Dendritic cell treated with granulocyte-macrophage colony-stimulating factor and Interleukin-4, amounts not matched to agents 40 ng/mL and 50 ng/mL, for 4 days (primary cell): ENCODE data around the gene KLHL9.
A peak's percentile ranks its signal among the peaks of the same experiment; 100 is the strongest.
"Not testable (repeated sequence)": the region's sequence is repeated elsewhere in the genome, so short reads cannot be mapped to it uniquely, and the experiment has no call there.

Source experiments
- H3K27ac Mint-ChIP-seq: one replicate; pipeline ENCODE4 v1.8.0; 2022; ENCODE audit warnings: mild to moderate bottlenecking, mixed read lengths
- H3K27me3 Mint-ChIP-seq: one replicate; pipeline ENCODE4 v1.8.0; 2022; ENCODE audit warnings: mild to moderate bottlenecking, mixed read lengths
- H3K36me3 Mint-ChIP-seq: one replicate; pipeline ENCODE4 v1.8.0; 2022; ENCODE audit warnings: low read depth, mixed read lengths
- H3K4me1 Mint-ChIP-seq: one replicate; pipeline ENCODE4 v1.8.0; 2022; ENCODE audit warnings: low read depth, mixed read lengths
- H3K4me3 Mint-ChIP-seq: one replicate; pipeline ENCODE4 v1.8.0; 2022; ENCODE audit warnings: mild to moderate bottlenecking, moderate library complexity, mixed read lengths
- H3K9me3 Mint-ChIP-seq: one replicate; pipeline ENCODE4 v1.8.0; 2022; ENCODE audit warnings: mixed read lengths
- intact Hi-C: fragments of 100-400 bp; cut with micrococcal nuclease; formaldehyde crosslinking; loops from one replicate; pipeline ENCODE4 v1.15.0; 2022

KLHL9 gene, protein sequence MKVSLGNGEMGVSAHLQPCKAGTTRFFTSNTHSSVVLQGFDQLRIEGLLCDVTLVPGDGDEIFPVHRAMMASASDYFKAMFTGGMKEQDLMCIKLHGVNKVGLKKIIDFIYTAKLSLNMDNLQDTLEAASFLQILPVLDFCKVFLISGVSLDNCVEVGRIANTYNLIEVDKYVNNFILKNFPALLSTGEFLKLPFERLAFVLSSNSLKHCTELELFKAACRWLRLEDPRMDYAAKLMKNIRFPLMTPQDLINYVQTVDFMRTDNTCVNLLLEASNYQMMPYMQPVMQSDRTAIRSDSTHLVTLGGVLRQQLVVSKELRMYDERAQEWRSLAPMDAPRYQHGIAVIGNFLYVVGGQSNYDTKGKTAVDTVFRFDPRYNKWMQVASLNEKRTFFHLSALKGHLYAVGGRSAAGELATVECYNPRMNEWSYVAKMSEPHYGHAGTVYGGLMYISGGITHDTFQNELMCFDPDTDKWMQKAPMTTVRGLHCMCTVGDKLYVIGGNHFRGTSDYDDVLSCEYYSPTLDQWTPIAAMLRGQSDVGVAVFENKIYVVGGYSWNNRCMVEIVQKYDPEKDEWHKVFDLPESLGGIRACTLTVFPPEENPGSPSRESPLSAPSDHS

DNA sequence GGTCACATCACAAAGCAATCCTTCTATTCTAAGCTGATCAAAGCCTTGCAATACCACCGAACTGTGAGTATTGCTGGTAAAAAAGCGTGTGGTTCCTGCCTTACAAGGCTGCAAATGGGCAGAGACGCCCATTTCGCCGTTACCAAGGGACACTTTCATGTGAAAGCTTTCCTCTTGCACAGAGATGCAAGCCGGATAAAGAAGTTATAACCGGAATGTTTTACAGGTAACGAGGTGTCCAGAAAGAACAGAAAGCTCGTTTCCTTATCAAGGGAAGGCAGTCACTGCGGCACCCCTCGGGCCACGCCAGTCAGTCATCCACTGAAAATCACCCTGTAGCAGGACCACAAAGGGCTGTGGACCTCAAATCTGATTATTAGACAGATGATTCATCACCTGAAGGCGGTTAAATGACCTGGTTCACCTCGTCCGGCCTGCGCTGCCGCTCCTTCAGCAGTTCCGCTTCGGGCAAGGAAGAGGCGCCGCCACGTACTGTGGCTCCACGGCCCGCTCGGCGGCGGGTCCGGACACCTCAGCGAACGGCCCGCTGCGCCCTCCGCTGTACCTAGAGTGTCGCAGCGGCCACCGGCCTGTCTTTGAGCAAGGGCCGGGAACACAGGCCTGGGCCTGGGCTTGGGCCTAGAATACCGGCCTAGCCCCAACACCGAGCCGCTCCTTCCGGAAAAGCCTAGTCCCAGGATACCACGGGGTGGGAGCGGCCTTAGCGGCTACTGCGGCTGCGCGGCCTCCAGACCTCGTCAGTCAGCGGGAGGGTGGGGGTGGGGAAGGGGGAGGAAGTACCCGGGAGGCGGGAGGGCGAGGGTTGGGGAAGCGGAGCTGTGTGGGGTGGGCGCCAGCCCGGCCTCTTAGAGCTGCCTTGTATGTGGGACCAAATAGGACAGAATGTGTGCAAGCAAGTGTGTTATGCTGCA is at the start of gene KLHL9:
TSS of gene KLHL9 (minus strand) at position 704 of the 932 bp plus-strand sequence. CDS start at position 159, 545 bp downstream.
- Mint-ChIP-seq H3K27ac (peak within 1 kb of the TSS; percentile 92), H3K27me3 (peaks cover 7% of the 10 kb centered on the region), H3K4me1 (peaks cover 25% of the 10 kb centered on the region), H3K36me3 (peaks cover 30% of the 10 kb centered on the region), H3K4me3 (peak within 1 kb of the TSS; percentile 77), H3K9me3 (no peaks in the 10 kb centered on the region)
- intact Hi-C loops = no loop called here

DNA sequence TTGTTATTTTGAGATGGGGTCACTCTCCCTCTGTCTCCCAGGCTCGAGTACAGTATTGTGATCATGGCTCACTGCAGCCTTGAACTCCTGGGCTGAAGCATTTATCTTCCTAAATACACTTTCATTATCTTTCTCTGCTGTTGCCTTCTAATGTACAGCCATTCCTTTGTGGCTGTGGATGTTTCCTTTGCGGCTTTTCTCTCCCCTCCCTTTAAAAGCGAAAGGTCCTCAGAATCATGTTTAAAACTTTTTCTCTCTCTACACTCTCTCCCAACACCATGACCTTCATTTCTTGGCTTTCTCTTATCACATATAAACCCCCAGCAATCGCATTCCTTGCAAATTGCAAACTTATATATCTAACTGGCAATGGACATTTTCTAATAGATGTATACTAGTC is 48.4 kb upstream of the KLHL9 start:
- Mint-ChIP-seq H3K4me1 (peaks cover 30% of the 10 kb centered on the region), H3K36me3 (no peaks in the 10 kb centered on the region), H3K27me3 (peaks cover 64% of the 10 kb centered on the region), H3K9me3 (no peaks in the 10 kb centered on the region), H3K4me3 (no peak overlapping the region), H3K27ac (no peak overlapping the region)
- intact Hi-C loops = loop anchor here (5.0 kb wide), 1 partner anchor 49 kb away; no protein-coding TSS in a partner anchor

DNA sequence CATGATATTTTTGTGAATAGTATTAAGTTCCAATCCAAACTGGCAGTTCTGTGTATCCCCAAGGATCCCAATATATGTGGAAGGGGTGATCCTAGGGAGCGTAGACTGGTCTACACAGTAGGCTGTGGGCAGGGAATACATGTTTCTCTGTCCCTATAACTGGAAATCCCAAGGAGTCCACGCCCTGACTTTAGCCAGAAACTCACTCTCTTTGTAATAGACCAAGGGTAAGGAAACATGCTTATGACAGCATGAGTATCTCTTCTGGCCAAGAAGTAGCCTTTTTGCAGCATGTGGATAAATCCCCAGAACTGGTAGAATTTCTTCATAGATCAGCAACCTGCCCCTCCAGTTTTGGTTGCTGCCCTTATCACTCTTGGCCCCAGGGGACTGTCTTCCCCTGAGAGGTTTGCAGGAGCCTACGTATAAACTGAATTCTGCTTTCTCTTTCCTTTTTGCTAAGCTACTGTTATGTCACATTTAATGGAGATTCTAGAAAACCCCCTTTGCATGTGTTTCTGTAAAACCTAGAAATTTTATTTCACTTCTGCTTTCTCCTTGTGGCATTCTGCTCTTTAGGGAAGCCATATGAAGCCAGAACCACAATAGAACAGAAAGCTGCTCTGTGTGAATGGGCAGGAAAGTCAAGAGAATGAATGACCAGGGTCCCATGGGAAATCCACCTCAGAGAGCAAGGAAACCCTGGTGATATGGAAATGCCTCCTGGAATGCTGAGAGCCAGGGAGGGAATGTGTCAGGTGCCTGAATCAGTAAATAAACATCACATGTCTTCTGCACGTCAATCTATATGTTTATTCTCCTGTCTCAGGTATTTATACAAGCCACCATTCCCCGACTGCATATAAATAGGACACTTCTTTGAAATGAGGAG is 46.5 kb upstream of the KLHL9 start:
- Mint-ChIP-seq H3K36me3 (no peaks in the 10 kb centered on the region), H3K27ac (no peak overlapping the region), H3K4me1 (peaks cover 30% of the 10 kb centered on the region), H3K9me3 (no peaks in the 10 kb centered on the region), H3K4me3 (peak overlapping the region; percentile 48), H3K27me3 (peaks cover 60% of the 10 kb centered on the region)
- intact Hi-C loops = loop anchor here (5.0 kb wide), 1 partner anchor 51 kb away; no protein-coding TSS in a partner anchor

DNA sequence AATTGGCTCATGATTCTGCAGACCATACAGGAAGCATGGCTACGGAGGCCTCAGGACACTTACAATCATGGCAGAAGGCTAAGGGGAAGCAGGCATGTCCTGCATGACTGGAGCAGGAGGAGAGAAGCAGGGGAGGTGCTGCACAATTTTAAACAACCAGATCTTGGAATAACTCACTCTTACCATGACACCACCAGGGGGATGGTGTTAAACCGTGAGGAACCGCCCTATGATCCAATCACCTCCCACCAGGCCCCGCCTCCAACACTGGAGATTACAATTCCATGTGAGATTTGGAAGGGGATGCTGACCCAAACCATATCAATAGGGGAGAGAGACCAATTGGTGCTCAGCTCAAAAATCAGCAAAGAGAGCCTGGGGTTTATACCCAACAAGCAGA is 36.3 kb upstream of the KLHL9 start:
- peaks cover 31% of the 10 kb centered on the region for H3K27me3 Mint-ChIP-seq
- H3K36me3 Mint-ChIP-seq, H3K27ac Mint-ChIP-seq, H3K4me3 Mint-ChIP-seq, H3K9me3 Mint-ChIP-seq, H3K4me1 Mint-ChIP-seq, intact Hi-C loops: not testable (repeated sequence)

DNA sequence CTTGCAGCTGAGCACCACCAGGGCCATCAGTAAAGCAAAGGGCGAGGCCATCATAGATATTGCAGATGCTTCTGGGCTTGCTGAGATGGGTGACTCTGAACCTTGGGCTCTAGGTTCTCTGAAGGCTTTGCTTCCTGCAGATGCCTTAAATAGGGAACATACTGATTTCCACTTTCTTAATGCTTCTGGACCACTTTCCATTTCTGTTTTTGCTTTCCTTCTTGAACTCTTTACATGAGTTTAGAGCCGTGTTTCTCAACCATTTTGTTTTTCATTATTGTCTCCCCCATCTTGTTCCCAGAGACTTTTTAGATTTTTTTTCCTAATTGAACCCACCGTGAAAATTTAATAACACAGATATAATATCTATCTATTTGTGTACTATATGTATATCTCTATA is 32.8 kb upstream of the KLHL9 start, which contains the start of gene IFNA13:
TSS of gene IFNA13 (minus strand) at position 101 of the 400 bp plus-strand sequence. CDS start at position 54, 47 bp downstream.
- Mint-ChIP-seq H3K27me3 (peaks cover 46% of the 10 kb centered on the region), H3K4me1 (peaks cover 9% of the 10 kb centered on the region), H3K9me3 (no peaks in the 10 kb centered on the region), H3K36me3 (no peaks in the 10 kb centered on the region), H3K27ac (no peak within 1 kb of the TSS), H3K4me3 (no peak within 1 kb of the TSS)
- intact Hi-C loops = no loop called here

DNA sequence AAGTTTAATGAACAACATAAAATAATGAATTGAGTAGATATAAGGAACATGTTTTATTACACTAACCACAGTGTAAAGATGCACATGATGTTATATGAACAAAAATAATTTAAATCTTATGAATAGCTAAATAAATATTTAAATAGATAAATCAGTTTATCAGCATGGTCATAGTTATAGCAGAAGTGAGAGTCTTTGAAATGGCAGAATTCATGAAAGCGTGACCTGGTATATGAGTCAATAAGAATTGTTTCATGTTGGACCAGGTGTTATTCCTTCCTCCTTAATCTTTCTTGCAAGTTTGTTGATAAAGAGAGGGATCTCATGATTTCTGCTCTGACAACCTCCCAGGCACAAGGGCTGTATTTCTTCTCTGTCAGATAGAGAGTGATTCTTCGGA is 32.0 kb upstream of the KLHL9 start:
- H3K36me3 Mint-ChIP-seq, H3K27ac Mint-ChIP-seq, H3K4me3 Mint-ChIP-seq, H3K4me1 Mint-ChIP-seq, H3K9me3 Mint-ChIP-seq, intact Hi-C loops: not testable (repeated sequence)
- H3K27me3 Mint-ChIP-seq = peaks cover 47% of the 10 kb centered on the region

DNA sequence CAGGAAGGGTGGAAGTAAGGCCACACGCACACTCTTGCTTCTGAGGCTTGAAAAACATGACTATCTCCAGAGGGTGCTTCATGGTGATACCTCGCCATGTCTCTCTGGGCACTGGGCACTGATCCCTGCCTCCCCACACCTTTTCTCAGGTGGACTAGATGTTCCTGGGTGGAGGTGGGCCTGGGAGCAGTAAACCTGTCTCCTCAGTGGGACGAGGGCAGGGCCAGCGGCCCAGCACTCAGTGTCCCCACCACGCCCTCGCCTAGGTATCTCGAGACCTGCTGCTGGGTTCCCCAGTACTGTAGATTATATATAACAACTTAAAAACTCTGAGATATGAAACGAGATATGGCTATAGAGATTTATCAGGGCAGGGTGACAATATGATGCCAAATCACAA is 27.1 kb upstream of the KLHL9 start:
- Mint-ChIP-seq H3K36me3 (no peaks in the 10 kb centered on the region), H3K4me1 (peaks cover 20% of the 10 kb centered on the region), H3K27ac (no peak overlapping the region), H3K4me3 (no peak overlapping the region), H3K9me3 (no peaks in the 10 kb centered on the region), H3K27me3 (peaks cover 45% of the 10 kb centered on the region)
- intact Hi-C loops = no loop called here

DNA sequence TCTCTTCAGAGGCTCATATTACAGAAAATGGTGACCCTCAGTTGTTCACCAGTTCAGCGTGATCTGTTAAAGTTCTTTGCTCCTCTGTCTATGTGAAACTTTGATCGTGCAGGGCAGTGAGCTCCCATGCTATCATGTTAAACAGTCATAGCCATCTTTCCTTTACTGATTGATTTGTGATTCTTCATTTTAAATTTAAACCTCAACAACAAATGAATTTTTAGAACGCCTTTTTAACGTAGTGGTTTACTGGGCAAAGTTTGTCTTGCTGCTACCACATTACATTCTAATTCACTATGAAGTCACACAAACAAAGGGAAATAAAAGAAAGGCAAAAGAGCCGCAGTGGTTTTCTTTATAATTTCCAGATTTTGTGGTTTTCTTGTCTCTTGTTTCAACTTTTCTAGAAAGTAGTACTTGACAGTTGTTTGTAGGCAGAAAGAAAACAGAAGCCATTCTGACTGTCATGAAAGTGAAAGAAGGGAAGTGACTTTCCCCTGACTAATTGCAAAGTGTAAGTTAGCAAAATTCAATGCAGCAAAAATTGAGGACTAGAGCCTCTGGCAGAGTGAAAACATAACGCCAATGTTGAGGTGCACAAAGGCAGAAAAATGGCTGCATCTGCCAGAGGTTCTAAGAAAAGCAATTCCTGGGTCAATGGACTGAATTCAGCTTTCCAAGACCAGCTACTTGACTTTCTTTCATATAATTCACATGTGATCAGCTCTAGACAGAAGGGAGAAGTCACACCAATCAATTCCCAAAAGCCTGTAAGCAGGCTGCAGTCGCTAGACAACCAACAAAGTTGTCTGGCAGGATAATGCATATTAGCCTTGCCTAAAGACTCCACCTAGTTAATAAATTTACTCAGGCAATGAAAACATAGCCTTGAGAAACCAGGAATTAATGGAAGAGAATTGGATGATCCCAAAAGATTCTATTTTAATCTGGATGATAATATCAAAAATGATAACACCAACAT is 22.6 kb upstream of the KLHL9 start:
- Mint-ChIP-seq H3K4me3 (no peak overlapping the region), H3K4me1 (peaks cover 13% of the 10 kb centered on the region), H3K9me3 (peaks cover 7% of the 10 kb centered on the region), H3K27ac (no peak overlapping the region), H3K27me3 (peaks cover 29% of the 10 kb centered on the region), H3K36me3 (no peaks in the 10 kb centered on the region)
- intact Hi-C loops = no loop called here

DNA sequence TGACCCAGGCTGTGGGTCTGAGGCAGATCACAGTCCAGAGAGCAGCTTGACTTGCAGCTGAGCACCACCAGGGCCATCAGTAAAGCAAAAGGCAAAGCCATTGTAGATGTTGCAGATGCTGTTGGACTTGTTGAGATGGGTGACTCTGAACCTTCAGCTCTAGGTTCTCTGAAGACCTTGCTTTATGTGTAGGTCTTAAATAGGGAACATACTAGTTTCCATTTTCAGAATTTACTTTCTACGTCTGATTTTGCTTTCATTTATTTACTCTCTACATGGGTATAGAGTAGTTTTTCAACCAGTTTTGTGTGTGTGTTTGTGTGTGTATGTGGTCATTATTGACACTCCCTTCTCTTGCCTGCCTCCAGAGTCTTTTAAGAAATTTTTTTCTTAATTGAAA is 15.6 kb upstream of the KLHL9 start, which contains the start of gene IFNA6:
TSS of gene IFNA6 (minus strand) at position 101 of the 400 bp plus-strand sequence. CDS start at position 101, 0 bp downstream.
- intact Hi-C loops = no loop called here
- Mint-ChIP-seq H3K36me3 (no peaks in the 10 kb centered on the region), H3K4me1 (no peaks in the 10 kb centered on the region), H3K27ac (no peak within 1 kb of the TSS), H3K9me3 (peaks cover 7% of the 10 kb centered on the region), H3K4me3 (no peak within 1 kb of the TSS), H3K27me3 (peaks cover 34% of the 10 kb centered on the region)

DNA sequence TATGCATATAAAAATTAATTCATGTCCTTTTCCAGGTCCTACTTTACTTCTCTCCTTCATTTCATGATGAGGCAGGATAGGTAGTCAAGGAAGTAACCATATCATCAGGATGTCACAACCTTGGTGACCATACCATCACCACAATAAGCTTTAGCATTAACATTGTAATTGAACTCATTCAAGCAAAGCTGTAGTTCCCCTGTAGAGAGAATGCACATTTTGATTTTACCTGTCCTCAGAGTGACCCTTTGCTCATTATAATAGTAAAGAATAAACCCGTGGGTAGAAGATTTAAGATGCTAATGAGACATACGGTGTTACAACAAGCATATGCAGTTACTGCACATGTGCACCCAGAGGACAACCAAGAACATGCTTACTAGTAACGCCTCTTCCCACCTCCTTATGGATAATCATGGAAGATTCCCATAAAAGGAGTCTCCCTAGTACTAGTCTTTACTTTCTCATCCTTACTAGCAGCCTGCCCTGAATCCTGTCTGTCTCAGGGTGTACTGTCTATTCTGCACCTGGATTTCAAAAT is 13.3 kb upstream of the KLHL9 start:
- Mint-ChIP-seq H3K36me3 (no peaks in the 10 kb centered on the region), H3K27me3 (peaks cover 36% of the 10 kb centered on the region), H3K4me3 (no peak overlapping the region), H3K9me3 (no peaks in the 10 kb centered on the region), H3K27ac (no peak overlapping the region), H3K4me1 (peaks cover 6% of the 10 kb centered on the region)
- intact Hi-C loops = no loop called here

DNA sequence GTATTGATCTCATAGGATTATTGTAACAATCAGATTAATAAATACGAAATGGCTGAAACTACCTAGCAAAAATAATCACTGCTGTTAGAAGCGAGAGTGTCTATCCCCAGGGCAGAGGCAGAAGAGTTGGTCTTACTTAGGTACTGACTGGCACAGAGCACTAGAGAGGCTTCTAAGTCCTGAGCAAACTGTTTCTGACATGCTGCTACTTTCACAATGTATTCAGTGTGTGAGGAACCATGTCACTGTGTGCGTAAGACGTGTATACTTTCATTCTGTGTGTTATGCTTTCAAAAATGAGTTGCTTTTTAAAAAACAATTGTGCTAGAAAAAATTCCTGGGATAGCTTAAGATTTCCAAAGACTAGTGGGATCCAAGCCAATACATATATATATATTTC is 5.5 kb upstream of the KLHL9 start:
- Mint-ChIP-seq H3K4me1 (peaks cover 14% of the 10 kb centered on the region), H3K27me3 (peaks cover 24% of the 10 kb centered on the region), H3K27ac (no peak overlapping the region), H3K9me3 (no peaks in the 10 kb centered on the region), H3K4me3 (no peak overlapping the region), H3K36me3 (no peaks in the 10 kb centered on the region)
- intact Hi-C loops = no loop called here

DNA sequence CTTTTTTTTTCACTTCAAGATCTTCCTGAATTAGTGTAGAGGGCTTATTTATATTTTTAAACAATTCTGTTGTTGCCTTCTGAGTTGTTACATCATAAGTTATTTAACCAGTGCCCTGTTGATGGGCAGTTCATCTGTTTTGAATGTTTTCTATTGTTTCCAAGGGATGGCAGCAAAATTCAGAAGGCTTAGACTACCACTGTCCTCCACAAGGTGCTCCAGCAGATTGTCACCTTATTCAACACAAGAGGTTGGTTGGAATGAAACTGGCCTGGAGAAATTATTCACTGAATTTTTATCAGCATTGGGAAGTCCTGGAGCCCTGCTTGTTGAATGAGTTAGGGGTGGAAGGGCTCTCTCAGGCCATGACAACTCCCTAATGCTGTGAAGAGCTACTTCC is 1.3 kb upstream of the KLHL9 start:
- Mint-ChIP-seq H3K4me3 (no peak overlapping the region), H3K9me3 (no peaks in the 10 kb centered on the region), H3K27ac (no peak overlapping the region), H3K27me3 (peaks cover 9% of the 10 kb centered on the region), H3K4me1 (peaks cover 15% of the 10 kb centered on the region), H3K36me3 (peaks cover 19% of the 10 kb centered on the region)
- intact Hi-C loops = no loop called here
